ENCODE data around the gene MGLL. TPM values are rescaled to one million over a fixed set of nuclear protein-coding genes. Genes with fewer than 3 reads are reported as not detected.

MGLL gene
- total RNA-seq, 1 experiment from 2014 or later: 2.1 TPM

GRCh38 chr3:127833281-127834032 lies 11.1 kb upstream of the MGLL start:
- ATAC-seq (no peak), DNase-seq (ENCODE audit: low read depth, low spot score) (no peak)
- ChIA-PET CTCF (interaction anchor here (0.6 kb wide), 1 partner anchor 111 kb away, joined by 3 read pairs; no protein-coding TSS in a partner anchor), POLR2A (no interaction called here)
- Histone ChIP-seq H3K9me3 (ENCODE audit: control insufficient read depth, insufficient read depth, low read depth, low read length) (peaks cover 12% of the 10 kb centered on the region; the same call in 1 of the 2 replicates), H3K27ac (ENCODE audit: low read length) (no peak overlapping the region), H3K4me3 (ENCODE audit: low read depth in 2 of 2, low read length in 2 of 2) (no peak overlapping the region), H3K27me3 (ENCODE audit: control insufficient read depth, insufficient read depth, low read length) (no peaks in the 10 kb centered on the region), H3K4me1 (ENCODE audit: control insufficient read depth, insufficient read depth, low read length) (no peaks in the 10 kb centered on the region), H3K36me3 (ENCODE audit: control insufficient read depth, insufficient read depth, low read length) (no peaks in the 10 kb centered on the region)
- TF ChIP-seq POLR2AphosphoS5 (IDR thresholded peaks at IDR 0.05; ENCODE audit: low read depth, low read length) (no peak), REST (IDR thresholded peaks at IDR 0.05; ENCODE audit: insufficient read depth in 1 of 2, low read depth in 2 of 2, low read length in 1 of 2) (no peak), SIN3A (IDR thresholded peaks at IDR 0.05; ENCODE audit: borderline replicate concordance, insufficient read depth, low read depth, low read length) (no peak), TCF7L2 (IDR thresholded peaks at IDR 0.05; ENCODE audit: low read depth, low read length) (no peak), CTCF (IDR thresholded peaks at IDR 0.05) (no peak)
- BruUV-seq (replicated peaks): no TSS peak
- in situ Hi-C loops (cut with HindIII; ENCODE audit: low pct_unique_long_range_greater_than_20kb, low sequenced_read_pairs) (no loop called here), intact Hi-C loops (cut with micrococcal nuclease; ENCODE audit: unreplicated experiment) (no loop called here)

- ChIA-PET CTCF (no interaction called here), POLR2A (no interaction called here)
- TF ChIP-seq POLR2AphosphoS5 (IDR thresholded peaks at IDR 0.05; ENCODE audit: low read depth, low read length) (no peak), CTCF (IDR thresholded peaks at IDR 0.05) (peak; percentile 62)
- DNase-seq (ENCODE audit: low read depth, low spot score) (no peak), ATAC-seq (0 out of 2 replicates have a peak, but pooled peaks have one; percentile 53)
- Histone ChIP-seq H3K9me3 (ENCODE audit: control insufficient read depth, insufficient read depth, low read depth, low read length) (peaks cover 22% of the 10 kb centered on the region; the same call in 1 of the 2 replicates), H3K36me3 (ENCODE audit: control insufficient read depth, insufficient read depth, low read length) (no peaks in the 10 kb centered on the region), H3K4me1 (ENCODE audit: control insufficient read depth, insufficient read depth, low read length) (no peaks in the 10 kb centered on the region), H3K27ac (ENCODE audit: low read length) (no peak overlapping the region), H3K27me3 (ENCODE audit: control insufficient read depth, insufficient read depth, low read length) (no peaks in the 10 kb centered on the region), H3K4me3 (ENCODE audit: low read depth in 2 of 2, low read length in 2 of 2) (no peak overlapping the region)
- in situ Hi-C loops (cut with HindIII; ENCODE audit: low pct_unique_long_range_greater_than_20kb, low sequenced_read_pairs) (no loop called here), intact Hi-C loops (cut with micrococcal nuclease; ENCODE audit: unreplicated experiment) (no loop called here)
- no TSS peak for BruUV-seq (replicated peaks)
Observed at GRCh38 chr3:127831723-127832172, 9.4 kb upstream of the MGLL start.
